ENCODE results near the gene NSMCE3.

DNA sequence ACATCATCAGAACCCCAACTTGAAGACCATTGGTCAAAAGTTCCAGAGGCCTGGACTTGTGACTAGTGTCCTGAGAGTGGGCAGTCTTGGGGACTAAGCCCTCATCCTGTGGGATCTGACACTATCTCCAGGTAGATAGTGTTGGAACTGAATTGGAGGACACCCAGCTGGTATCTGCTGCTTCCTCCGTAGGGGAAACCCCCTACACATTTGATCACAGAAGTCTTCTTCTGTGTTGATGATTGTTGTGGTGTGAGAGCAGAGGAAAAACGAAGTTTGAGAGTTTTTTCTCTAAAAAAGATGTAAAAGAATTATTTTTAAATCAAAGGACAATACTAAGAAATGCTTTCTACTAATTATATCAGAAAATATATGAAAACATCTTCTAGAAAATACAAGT, 6.9 kb downstream of the NSMCE3 start:
- TF ChIP-seq, protein P1, sequence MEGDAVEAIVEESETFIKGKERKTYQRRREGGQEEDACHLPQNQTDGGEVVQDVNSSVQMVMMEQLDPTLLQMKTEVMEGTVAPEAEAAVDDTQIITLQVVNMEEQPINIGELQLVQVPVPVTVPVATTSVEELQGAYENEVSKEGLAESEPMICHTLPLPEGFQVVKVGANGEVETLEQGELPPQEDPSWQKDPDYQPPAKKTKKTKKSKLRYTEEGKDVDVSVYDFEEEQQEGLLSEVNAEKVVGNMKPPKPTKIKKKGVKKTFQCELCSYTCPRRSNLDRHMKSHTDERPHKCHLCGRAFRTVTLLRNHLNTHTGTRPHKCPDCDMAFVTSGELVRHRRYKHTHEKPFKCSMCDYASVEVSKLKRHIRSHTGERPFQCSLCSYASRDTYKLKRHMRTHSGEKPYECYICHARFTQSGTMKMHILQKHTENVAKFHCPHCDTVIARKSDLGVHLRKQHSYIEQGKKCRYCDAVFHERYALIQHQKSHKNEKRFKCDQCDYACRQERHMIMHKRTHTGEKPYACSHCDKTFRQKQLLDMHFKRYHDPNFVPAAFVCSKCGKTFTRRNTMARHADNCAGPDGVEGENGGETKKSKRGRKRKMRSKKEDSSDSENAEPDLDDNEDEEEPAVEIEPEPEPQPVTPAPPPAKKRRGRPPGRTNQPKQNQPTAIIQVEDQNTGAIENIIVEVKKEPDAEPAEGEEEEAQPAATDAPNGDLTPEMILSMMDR (IDR thresholded peaks at IDR 0.05; ENCODE audit: low read length), result no peak
- no peak for TF ChIP-seq EZH2 (IDR thresholded peaks at IDR 0.05; ENCODE audit: borderline replicate concordance, low read length)

Measured in OCI-LY1 (cell line).